Psoas muscle (tissue), 8 donors: ENCODE results near the gene ZNF14. TPM values are rescaled to one million over a fixed set of nuclear protein-coding genes. Genes with fewer than 3 reads are reported as not detected.
"Not testable (repeated sequence)": the region's sequence is repeated elsewhere in the genome, so short reads cannot be mapped to it uniquely, and the experiment has no call there.

Experiments
- ATAC-seq, 4 donors: fragments of 200-7000 bp; cut with Tn5 transposase; one replicate each; pipeline ENCODE4 v1.9.1; 2020; ENCODE audit warnings: moderate library complexity in 3 of 4, mild to moderate bottlenecking in 2 of 4
- DNase-seq, 2 donors: peaks; one replicate each; pipeline ENCODE4 v3.0.0-alpha.2; 2020
- H3K27ac ChIP-seq: fragments of 200-600 bp; one replicate; pipeline ENCODE4 v1.8.0; 2022
- H3K27me3 ChIP-seq, 3 donors: fragments of 200-600 bp in 1 of 3; one replicate each; pipeline versions ENCODE4 v1.6.1 to v1.8.0; 2013 to 2022; ENCODE audit warnings: low read length in 2 of 3, mild to moderate bottlenecking in 2 of 3, moderate library complexity in 1 of 3; ENCODE audit not compliant: insufficient read depth in 3 of 3
- H3K36me3 ChIP-seq, 2 donors: fragments of 200-600 bp in 1 of 2; one replicate each; pipeline versions ENCODE4 v1.6.1 to v1.8.0; 2013 to 2022; ENCODE audit warnings: low read depth in 1 of 2, mild to moderate bottlenecking in 1 of 2, moderate library complexity in 1 of 2; ENCODE audit not compliant: insufficient read depth in 1 of 2
- H3K4me1 ChIP-seq: fragments of 200-600 bp; one replicate; pipeline ENCODE4 v1.8.0; 2022
- H3K4me3 ChIP-seq: fragments of 200-600 bp; one replicate; pipeline ENCODE4 v1.8.0; 2022; ENCODE audit warnings: mild to moderate bottlenecking
- H3K9me3 ChIP-seq: fragments of 200-600 bp; one replicate; pipeline ENCODE4 v1.8.0; 2022
- CTCF ChIP-seq: fragments of 200-600 bp; IDR thresholded peaks from one replicate; pipeline ENCODE4 v1.8.0; 2022; ENCODE audit warnings: antibody characterized with exemption
- WGBS, 3 donors: extraction: QIAGEN DNeasy Blood & Tissue Kit; methylation state at CpG; one replicate each; pipeline versions ENCODE4 v1.1.6 to v1.1.7; 2013; 5-methylcytosine and 5-hydroxymethylcytosine counted together
- intact Hi-C, 2 donors: fragments of 100-400 bp; cut with DNase I; formaldehyde crosslinking; loops; one replicate each; pipeline versions ENCODE4 v1.11.0 to v1.14.2; 2022
- polyA plus RNA-seq, 3 donors: library from polyadenylated mRNA; stranded (reverse); fragments of 200-250 nt; gene quantifications; one replicate each; pipeline ENCODE4 v1.2.3, GENCODE V29; 2013
- total RNA-seq, 4 donors: library from RNA; stranded (reverse); fragmentation: NEBNext Ultra II Directional in 2 of 4; extraction: Animal tissue kit (Norgen Biotek cat#: 25700) in 2 of 4; gene quantifications; one replicate each; pipeline versions ENCODE4 v1.2.1 to v1.2.4, GENCODE V29; 2021 to 2023
- donor health status: healthy with polysubstance abuse.
- donor health status: DM: no; HTN: no; CAD: no; lungs with moderate emphysema.
- donor health status: Bipolar disorder and iron deficiency.
- donor health status: healthy.
- donor health status: DM: yes; HTN: yes; CAD: no.
- donor health status: DM: no; HTN: no; CAD: no.
- donor health status: DM: no; HTN: no; CAD: no.
- donor health status: DM: yes; HTN: yes; CAD: no.

Gene ZNF14
- total and polyA plus RNA-seq, 7 donors = 1.0 to 3.4 (median 1.9) TPM

GRCh38 chr19:19747357-19748220 is 14.7 kb upstream of the ZNF14 start:
- ATAC-seq = no peak
- Histone ChIP-seq H3K36me3 (no peaks in the 10 kb centered on the region), H3K4me1 (no peaks in the 10 kb centered on the region), H3K27me3 (no peaks in the 10 kb centered on the region), H3K4me3 (no peak overlapping the region), H3K27ac (no peak overlapping the region), H3K9me3 (no peaks in the 10 kb centered on the region)
- WGBS, 3 donors = 79 to 81% (median 81%) methylated on average over 12 to 13 of the region's 13 CpGs
- intact Hi-C loops = no loop called here
- TF ChIP-seq CTCF = no peak
- no peak for DNase-seq

- Histone ChIP-seq H3K36me3 (no peaks in the 10 kb centered on the region), H3K4me1 (no peaks in the 10 kb centered on the region), H3K27ac (no peak overlapping the region), H3K4me3 (no peak overlapping the region), H3K27me3 (no peaks in the 10 kb centered on the region), H3K9me3 (no peaks in the 10 kb centered on the region)
- ATAC-seq (no peak), DNase-seq (no peak)
- no peak for TF ChIP-seq CTCF
- intact Hi-C loops = no loop called here
- 51 to 55% (median 51%) methylated on average over 14 to 15 of the region's 15 CpGs for WGBS, 3 donors
Observed at GRCh38 chr19:19746286-19747213, 13.6 kb upstream of the ZNF14 start.

DNA sequence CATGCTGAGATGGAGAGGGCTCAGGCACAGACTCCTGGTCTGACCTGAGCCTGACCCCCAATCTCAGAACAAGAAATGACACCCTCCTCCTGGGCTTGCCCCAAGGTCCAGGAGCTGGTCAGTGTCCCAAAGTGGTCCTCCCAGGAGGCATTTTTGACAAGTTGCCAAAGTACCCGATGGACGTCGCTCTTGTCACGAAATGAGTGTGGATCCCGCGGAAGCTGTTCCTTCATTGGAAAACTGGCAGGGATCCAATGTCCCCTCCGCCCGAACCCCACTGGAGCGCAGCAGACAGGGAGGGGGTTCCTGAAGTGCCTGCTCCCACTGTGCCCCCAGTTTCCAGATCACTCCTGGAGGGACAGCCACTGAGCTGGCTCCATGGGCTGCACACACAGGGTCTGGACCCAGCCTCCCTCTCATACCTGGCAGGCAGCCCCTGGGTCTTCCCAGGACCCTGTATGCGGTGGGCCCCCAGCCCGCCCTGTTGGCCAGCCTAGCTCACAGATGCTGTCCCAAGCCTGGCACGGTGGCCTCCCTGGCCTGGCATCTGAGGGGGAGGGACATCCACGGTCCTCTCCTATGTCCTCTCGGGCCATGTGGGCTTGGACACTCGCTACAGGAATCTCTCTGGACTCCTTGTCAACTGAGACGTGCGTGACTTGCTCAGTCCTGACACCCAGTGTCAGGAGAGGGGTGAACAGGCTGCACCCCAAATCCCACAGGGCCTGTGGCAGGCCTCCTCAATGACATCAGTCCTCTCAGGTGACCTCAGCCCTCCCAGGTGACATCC is 12.8 kb upstream of the ZNF14 start:
- H3K4me1 ChIP-seq = no peaks in the 10 kb centered on the region
- no peaks in the 10 kb centered on the region for H3K27me3 ChIP-seq
- no peaks in the 10 kb centered on the region for H3K9me3 ChIP-seq
- 57 to 60% (median 58%) methylated on average over 17 of the region's 17 CpGs for WGBS, 3 donors
- DNase-seq = no peak
- H3K4me3 ChIP-seq = no peak overlapping the region
- intact Hi-C loops = no loop called here
- H3K27ac ChIP-seq = no peak overlapping the region
- no peak for TF ChIP-seq CTCF
- H3K36me3 ChIP-seq = no peaks in the 10 kb centered on the region
- no peak for ATAC-seq

GRCh38 chr19:19744641-19745040 is 11.7 kb upstream of the ZNF14 start:
- 81 to 85% (median 84%) methylated on average over 17 of the region's 17 CpGs for WGBS, 3 donors
- no peak overlapping the region for H3K4me3 ChIP-seq
- no peak overlapping the region for H3K27ac ChIP-seq
- intact Hi-C loops = no loop called here
- H3K27me3 ChIP-seq = no peaks in the 10 kb centered on the region
- H3K36me3 ChIP-seq = no peaks in the 10 kb centered on the region
- H3K4me1 ChIP-seq = no peaks in the 10 kb centered on the region
- ATAC-seq (no peak), DNase-seq (no peak)
- TF ChIP-seq CTCF = no peak
- H3K9me3 ChIP-seq = no peaks in the 10 kb centered on the region

GRCh38 chr19:19743921-19744320 is 11.0 kb upstream of the ZNF14 start:
- DNase-seq, H3K36me3 ChIP-seq, intact Hi-C loops, H3K4me3 ChIP-seq, H3K4me1 ChIP-seq, H3K27ac ChIP-seq, H3K9me3 ChIP-seq, ATAC-seq, H3K27me3 ChIP-seq: not testable (repeated sequence)
- WGBS, 3 donors = 66 to 80% (median 70%) methylated on average over 6 of the region's 6 CpGs
